Activated effector memory CD4-positive, alpha-beta T cell treated with Interleukin-2 at 50 U/mL for 16 hours (primary cell): ENCODE measurements around the gene RHBDF2.
"Not testable (repeated sequence)": the region's sequence is repeated elsewhere in the genome, so short reads cannot be mapped to it uniquely, and the experiment has no call there.

Experiments used
- DNase-seq: peaks from one replicate; pipeline ENCODE4 v3.0.0-alpha.2; 2020

RHBDF2 gene

GRCh38 chr17:76523084-76524037 is 22.1 kb upstream of the RHBDF2 start:
- peak; percentile 76 for DNase-seq

- not testable (repeated sequence) for DNase-seq
These were observed 20.5 kb upstream of the RHBDF2 start for GRCh38 chr17:76521683-76522082.

GRCh38 chr17:76521262-76521661 is 20.0 kb upstream of the RHBDF2 start:
- DNase-seq, result no peak

- DNase-seq, result no peak
These were observed 18.1 kb upstream of the RHBDF2 start for GRCh38 chr17:76519048-76519966.

GRCh38 chr17:76517638-76518038 is 16.4 kb upstream of the RHBDF2 start:
- no peak for DNase-seq

- DNase-seq, result peak; percentile 82
These were observed 14.2 kb upstream of the RHBDF2 start for GRCh38 chr17:76515274-76515949.

GRCh38 chr17:76514355-76514754 is 13.1 kb upstream of the RHBDF2 start:
- DNase-seq, result not testable (repeated sequence)

GRCh38 chr17:76513306-76513692 is 12.1 kb upstream of the RHBDF2 start:
- DNase-seq, result no peak

- DNase-seq, result no peak
These were observed 11.4 kb upstream of the RHBDF2 start for GRCh38 chr17:76512366-76513305.

- DNase-seq, result no peak
These were observed 10.6 kb upstream of the RHBDF2 start for GRCh38 chr17:76511668-76512365.

GRCh38 chr17:76510831-76511244 is 9.6 kb upstream of the RHBDF2 start:
- DNase-seq, result no peak

GRCh38 chr17:76508472-76509063 is 7.3 kb upstream of the RHBDF2 start:
- DNase-seq, result not testable (repeated sequence)

- DNase-seq, result peak; percentile 84
These were observed 5.5 kb upstream of the RHBDF2 start for GRCh38 chr17:76506408-76507345.

- DNase-seq, result no peak
These were observed 2.9 kb upstream of the RHBDF2 start for GRCh38 chr17:76504117-76504516.

- no peak for DNase-seq
These were observed 1.4 kb upstream of the RHBDF2 start for GRCh38 chr17:76502341-76503211.

GRCh38 chr17:76501827-76502307 is 644 bp upstream of the RHBDF2 start:
- no peak for DNase-seq

- DNase-seq, result no peak
These were observed 541 bp downstream of the RHBDF2 start for GRCh38 chr17:76500747-76501017.

GRCh38 chr17:76500074-76500746 is 1.0 kb downstream of the RHBDF2 start:
- DNase-seq, result no peak
